ENCODE data around the gene ANK2.
"Not testable (repeated sequence)": the region's sequence is repeated elsewhere in the genome, so short reads cannot be mapped to it uniquely, and the experiment has no call there.

ANK2 gene

DNA sequence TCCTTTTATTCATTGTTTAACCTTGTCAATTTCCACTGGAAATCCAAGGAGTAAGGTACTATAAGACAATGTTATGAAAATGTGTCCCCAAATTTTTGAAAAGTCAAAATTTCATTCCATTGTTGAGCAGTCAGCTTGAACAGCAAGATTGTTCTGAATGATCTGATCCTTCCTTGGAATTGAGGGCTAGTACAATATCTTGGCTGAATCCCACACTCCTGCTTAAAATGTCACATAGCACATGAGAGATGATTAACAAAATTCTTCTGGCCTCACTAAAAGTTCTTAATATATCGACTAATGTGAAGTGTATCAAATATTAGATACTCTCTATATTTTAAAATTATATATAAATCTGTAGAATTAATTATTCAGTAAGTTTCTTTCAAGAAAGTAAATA is 104.8 kb downstream of the ANK2 start:
- no peak for DNase-seq

DNA sequence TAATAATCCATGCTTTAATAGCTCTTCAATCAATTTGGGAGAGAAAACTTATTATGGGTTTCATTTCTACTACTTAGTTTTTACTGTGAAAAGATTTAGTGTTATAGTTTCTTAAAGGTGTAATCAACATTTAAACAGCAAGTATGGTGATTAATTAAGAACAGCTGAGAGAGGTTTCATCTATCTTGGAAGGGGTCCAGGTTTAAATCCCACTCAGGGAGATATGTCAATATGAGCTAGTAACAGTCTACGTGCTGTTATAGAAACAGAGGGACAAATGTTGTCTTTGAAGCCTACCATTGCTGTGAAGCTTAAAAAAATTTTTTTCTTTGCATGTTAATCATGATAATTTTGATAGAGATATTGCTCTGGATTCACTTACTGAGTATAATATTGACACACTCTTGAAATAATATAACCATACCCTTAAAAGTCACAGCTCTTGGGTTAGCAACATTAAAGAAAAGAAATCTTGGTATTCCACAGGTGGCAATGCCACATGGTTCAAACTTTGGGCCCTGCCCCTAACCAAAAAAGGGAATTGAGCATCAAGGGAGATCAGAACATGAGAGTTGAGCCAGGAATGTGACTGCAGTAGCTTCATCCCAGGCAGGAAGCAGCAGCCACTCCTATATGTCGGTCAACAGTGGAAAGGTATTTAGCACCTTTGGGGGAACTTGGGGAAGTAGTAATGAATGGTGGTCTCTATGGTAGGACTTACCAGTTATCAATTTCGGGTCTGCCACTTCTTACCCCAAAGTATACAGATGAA is 107.8 kb downstream of the ANK2 start:
- DNase-seq: no peak

GRCh38 chr4:113159942-113160545 is 110.6 kb downstream of the ANK2 start:
- no peak for DNase-seq

DNA sequence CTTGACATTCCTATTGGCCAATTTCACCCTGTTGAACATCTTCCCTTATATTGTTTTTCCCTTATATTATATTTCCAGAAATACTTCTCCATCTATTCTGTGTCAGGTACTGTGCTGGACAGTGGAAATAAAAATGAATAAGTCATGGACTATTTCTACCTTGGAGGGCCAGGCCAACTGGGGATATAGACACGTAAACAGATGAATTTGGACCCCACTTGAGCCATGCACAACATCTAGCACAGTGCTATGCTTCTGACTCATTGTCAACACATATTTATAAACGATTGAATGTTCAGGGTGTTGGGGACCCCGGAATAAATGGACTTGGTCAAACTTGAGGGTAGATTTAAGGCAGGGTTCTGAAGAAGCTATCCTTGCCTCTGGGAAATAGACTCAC is 111.1 kb downstream of the ANK2 start:
- no peak for DNase-seq

DNA sequence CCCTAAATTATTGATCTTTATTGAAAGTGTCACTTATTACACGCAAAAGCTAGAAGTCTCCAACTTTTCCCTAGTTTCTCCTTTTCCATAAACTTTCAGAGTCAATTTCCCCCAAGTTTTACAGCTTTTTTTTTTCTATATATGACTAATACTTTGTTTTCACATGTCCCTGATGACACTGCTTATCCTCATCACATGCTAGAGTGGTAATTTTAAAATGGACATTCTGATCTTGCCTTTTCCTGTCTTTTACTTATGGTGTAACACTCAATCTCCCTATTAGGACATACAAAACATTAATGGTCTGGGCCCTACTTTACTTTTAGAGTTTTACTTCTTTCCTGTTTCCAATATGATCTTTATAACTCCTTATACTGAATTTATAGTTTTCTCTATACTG is 112.6 kb downstream of the ANK2 start:
- no peak for DNase-seq

DNA sequence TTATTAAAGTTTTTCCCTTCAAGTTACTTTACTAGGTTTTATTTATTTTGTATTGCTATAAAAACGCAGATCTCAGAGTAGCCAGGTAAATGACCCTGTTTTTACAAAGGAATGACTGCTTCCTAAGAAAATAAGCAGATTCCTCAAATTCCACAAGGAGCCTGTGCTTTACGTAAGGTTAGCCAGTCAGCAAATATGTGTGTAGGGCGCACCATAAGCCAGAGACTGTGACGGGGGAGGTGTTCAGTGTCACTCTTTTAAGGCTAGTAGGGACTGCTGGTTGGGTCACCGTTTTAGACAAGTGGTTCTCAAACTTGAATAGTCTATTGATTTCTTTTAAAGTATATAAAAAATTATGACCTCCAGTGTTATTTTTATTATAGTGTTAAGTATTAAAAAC is 119.9 kb downstream of the ANK2 start:
- no peak for DNase-seq

DNA sequence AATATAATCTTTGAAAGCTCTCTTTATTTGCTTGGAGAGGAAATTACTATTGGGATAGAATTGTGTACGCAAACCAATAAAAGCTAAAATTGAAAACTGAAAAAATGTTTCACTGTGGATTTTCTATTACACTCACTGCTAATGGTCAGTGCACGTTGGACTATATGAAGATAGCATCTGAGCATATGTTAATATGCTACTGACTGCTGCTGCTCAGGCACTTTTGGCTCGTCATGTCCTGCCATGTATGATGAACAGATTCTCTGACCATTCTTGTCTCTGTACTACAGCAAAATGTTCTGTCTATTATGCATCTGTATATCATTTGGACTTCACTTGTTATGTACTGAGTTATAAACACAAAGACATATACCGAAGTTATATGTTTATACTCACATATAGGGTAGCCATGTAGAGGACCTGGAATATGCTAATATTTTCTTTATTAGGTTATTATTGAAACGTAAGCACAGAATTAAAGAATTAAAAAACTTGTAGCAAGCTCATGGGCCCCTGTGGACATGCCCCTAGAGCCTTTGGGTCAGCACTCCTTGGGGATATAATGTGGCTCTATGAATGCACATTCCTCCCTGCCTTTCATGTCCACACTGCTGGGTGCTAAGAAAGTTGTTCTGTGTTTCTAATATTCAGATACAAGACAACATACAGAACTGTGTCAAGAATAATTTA is 120.8 kb downstream of the ANK2 start:
- DNase-seq: no peak

DNA sequence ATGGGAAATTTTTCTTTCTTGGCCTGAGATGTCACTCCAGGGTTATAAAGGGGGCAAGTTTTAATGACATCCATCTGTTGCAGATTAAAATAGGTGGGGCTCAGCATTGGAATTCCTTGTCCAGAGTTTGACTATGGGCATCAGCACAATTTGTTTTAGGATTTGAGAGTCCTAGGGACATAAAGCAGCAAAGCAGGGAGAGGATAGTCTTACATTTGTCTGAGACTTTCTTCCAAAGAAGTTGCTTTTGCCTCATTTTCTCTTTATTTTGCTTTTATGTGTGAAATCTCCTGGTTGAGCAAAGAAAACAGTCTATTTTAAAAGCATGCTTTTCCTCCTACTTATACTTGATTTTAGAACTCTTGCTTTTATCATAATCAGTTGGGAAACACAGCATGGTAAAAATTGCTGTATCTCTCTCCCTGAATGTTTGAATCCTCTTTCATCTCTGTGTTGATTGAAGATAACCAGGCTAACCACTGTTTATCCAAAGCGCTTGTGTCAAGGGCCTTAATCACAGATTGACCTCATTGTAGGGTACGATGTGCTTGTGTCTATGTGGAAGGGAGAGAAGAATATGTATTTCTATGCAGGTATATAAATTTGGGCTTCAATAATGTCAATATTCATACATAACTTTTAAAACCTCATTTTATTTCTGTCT is 121.5 kb downstream of the ANK2 start:
- no peak for DNase-seq

DNA sequence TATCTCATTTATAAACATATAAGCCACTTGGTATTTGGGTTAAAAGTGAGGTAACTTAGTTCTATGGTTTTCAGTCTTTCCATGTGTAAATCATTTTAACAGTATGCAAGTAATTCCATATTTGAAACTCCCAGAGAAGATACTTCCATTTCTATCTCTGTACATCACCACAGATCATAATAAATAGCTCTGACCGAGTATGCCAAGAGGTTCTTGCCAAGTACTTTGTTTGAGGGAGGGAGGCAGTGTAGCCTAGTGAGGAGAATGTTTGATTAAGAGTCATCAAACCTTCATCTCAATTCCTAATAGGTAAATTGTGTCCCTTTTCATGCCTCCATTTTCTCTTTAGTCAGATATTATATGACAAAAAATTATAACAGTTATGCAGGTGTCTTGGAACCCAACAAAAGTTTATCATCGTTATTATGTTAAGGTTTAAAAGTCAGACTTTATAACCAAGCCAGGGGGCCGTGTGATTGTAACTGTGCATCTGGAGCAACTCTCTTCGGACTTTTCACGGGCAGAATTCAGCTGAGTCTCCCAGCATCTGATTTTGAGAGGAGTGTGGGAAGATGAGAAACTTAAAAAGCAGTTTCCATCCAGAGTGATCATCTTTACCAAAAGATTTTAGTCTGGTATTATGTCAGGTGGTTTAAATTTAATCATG is 123.8 kb downstream of the ANK2 start:
- no peak for DNase-seq

GRCh38 chr4:113173793-113174264 is 124.4 kb downstream of the ANK2 start:
- DNase-seq: no peak

DNA sequence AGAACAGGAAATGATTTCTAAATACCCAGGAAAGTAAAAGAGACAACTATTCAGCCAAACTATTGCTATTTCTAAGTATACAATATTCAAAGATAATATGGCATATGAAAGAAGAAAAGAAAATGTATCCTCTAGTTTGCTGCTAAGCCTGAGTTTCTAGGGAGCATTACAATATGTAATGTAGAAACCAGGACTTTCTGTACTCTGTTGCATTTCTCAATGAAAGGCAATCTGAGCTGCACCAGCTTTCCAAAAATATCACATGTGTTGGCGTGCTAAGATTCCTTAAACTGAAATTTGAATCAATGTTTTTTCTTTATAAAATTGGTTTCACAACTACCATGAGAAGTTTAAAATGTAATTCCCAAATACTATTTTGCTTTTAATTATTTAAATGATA is 129.6 kb downstream of the ANK2 start:
- DNase-seq: no peak

DNA sequence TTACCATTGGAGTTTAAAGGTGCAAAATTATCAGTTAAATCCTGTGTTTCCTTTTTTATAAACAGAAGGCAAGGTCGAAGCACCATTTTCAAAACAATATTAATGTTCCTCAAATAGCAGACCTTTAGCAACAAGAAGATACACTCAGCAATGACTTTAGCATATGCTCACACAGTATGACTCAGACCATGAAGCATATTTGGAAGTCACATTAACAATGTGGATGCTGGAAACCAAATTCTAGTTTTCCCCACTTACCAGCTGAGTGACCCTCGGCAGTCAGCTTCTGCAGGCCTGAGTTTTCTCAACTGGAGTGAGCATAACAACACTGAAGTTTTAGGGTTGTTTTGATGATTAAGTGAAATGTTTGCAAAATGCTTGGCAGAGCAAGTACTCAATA is 130.5 kb downstream of the ANK2 start:
- DNase-seq: no peak

DNA sequence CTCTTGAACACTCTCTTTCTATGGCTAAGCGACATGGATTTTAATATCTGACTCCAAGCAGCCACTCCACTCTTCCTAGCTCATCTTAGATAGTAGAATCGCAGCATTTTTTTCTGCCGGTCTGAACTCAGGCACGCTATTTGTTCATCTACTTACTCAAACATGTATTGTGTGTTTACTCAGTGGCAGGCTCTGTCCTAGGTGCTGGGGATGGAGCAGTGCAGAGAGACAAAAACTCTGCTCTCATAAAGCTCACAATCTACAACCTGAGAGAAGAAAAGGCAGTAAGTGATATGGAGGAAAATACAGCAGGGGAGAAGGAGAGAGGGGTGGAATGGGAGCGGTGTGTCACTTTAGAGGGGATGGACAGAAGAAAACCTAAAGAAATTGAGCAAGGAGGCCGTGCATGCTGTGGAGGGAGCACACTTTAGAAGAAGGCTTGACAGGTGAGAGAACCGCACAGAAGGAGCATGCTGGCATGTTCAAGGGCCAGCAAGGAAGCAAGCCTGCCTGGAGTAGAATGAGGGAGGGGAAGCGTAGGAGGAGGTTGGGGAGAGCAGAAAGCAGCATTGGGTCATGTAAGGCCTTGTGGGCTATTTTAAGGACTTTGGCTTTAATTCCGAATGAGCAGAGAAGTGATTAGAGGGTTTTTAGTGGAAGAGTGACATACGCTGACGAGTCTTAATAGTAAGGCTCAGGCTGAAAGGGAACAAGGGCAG is 132.0 kb downstream of the ANK2 start:
- DNase-seq: no peak

GRCh38 chr4:113183032-113183605 is 133.7 kb downstream of the ANK2 start:
- no peak for DNase-seq

DNA sequence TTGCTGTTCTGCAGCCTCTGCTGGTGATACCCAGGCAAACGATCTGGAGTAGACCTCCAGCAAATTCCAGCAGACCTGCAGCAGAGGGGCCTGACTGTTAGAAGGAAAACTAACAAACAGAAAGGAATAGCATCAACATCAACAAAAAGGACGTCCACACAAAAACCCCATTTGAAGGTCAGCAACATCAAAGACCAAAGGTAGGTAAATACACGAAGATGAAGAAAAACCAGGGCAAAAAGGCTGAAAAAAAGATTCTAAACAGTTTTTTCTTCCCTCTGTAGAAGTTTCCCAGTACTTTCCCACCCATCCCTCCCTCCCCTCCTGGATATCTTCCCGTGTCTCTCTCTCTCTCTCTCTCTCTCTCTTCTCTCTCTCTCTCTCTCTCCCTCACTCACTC is 136.8 kb downstream of the ANK2 start:
- DNase-seq: not testable (repeated sequence)

DNA sequence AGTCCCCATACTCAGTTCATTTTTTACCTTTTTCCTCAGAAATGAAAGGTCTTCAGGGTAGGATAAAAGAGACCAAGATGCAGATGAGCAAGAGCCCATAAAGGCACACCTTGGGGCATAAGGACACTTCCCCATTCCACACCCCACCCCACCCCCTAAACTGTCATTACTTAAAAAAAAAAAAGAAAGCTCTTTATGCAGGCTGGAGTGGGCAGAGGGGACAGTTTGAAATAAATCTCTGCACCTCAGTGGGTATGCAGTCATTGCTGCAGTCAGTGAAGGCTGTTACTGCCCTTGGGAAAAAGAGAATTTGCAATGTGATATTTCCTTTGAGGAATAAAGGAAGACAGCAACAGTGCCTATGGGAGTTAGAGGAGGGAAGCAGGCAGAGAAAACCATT is 137.5 kb downstream of the ANK2 start:
- no peak for DNase-seq

- no peak for DNase-seq
Measured at GRCh38 chr4:113187358-113187757, 137.9 kb downstream of the ANK2 start.

GRCh38 chr4:113189546-113189945 is 140.1 kb downstream of the ANK2 start:
- no peak for DNase-seq

DNA sequence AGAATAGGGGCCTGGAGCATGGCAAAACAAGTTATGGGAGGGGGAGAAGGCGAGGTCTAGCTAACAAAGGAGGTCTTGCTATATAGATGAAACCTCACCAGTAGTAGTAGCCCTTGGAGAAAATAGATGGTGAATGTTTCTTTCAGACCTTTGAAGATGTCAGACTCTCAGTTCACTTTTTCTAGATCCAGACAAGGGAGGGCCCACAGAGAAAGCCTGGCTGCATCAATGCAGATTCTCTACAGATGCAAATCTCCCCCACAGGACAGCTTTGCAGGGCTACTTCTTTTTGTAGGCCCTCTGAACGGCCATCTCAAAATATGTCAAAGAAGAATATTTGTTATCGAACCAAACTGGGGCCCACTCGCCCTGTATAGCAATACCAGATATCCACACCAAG is 159.7 kb downstream of the ANK2 start:
- DNase-seq: no peak

GRCh38 chr4:113209652-113210320 is 160.3 kb downstream of the ANK2 start:
- DNase-seq: no peak

DNA sequence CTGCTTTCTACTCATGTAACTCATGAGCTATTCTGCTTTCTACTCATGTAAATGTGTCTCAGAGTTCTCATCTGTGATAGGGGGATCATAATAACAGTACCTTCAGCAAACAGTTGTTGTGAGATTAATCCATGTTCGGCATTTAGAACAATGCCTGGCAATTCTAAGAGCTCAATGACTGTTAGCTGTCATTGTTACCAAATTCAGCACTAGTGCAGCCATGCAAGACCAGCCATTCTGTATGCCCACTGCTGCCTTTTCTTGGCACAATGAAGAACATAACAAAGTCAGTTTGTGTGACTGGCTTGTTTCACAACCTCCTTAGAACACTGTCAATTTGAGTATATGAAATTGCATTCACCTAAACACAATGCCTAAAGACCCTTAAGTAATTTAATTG is 163.2 kb downstream of the ANK2 start:
- no peak for DNase-seq
